ENCODE results near the gene IFI16. TPM values are rescaled to one million over a fixed set of nuclear protein-coding genes. Genes with fewer than 3 reads are reported as not detected.
"Not testable (repeated sequence)": the region's sequence is repeated elsewhere in the genome, so short reads cannot be mapped to it uniquely, and the experiment has no call there.

IFI16 gene
- total and polyA plus RNA-seq, 9 donors, result 22.0 to 52.1 (median 33.2) TPM

DNA sequence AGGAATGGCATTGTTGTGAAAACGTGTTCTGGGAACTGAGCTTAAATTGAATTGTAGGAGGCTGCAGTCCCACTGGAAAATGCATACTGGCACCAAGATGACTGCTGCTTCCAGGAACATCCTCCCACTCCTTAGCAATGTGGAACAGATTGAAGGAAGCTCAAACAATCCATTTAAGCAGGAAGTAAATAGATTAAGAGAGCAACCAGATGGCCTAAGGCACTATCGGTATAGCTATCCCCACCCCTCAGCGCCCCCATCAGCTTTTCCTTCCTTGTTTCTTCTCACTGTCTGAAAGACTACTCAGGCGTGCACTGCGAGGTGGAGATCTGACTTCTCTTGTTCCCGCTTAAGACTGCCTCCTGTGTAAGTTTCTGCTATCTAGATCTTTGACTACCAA lies 4.0 kb upstream of the IFI16 start:
- Histone ChIP-seq H3K27me3 (ENCODE audit: control insufficient read depth, insufficient read depth, low read length) (no peaks in the 10 kb centered on the region), H3K36me3 (ENCODE audit: control insufficient read depth, insufficient read depth, low read length) (no peaks in the 10 kb centered on the region), H3K4me1 (ENCODE audit: control insufficient read depth, insufficient read depth, low read length) (peaks cover 10% of the 10 kb centered on the region), H3K4me3 (ENCODE audit: low read length) (peak overlapping the region; percentile 11), H3K27ac (ENCODE audit: low read length) (peak overlapping the region; percentile 85), H3K9me3 (replicated peaks; ENCODE audit: control insufficient read depth, low read depth, low read length) (no peaks in the 10 kb centered on the region)
- DNase-seq, result peak; percentile 72
- 11% methylated on average over 5 of the region's 6 CpGs for whole genome bisulfite sequencing (ENCODE audit: insufficient coverage)

DNA sequence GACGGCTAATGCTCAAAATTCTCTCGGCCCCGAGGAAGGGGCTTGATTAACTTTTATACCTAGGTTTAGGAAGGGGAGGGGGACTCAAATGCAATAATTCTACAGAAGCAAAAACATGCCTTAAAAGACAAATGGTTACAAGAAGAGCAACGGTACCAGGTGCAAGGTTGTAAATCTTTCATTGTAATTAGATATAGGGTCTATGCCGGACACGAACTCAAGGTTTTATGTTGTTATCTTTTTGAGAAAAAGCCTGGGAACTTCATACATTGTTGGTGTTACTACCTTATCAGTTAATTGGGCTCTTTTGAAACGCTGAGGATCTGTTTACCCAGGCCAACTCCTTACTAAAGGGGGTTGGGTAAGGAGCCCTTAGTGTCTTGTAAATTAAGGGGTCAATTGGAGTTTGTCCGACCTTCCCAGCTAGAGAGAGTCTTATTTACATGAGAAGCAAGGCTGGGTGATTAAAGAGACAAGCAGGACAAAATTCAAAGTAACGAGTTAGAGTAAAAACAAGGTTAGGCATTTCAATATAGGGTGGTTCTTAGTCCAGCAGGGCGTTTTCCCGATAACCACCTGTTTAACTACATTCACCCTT lies 3.4 kb upstream of the IFI16 start:
- H3K36me3 ChIP-seq (ENCODE audit: control insufficient read depth, insufficient read depth, low read length); H3K27me3 ChIP-seq (ENCODE audit: control insufficient read depth, insufficient read depth, low read length); DNase-seq; H3K4me1 ChIP-seq (ENCODE audit: control insufficient read depth, insufficient read depth, low read length); H3K9me3 ChIP-seq (replicated peaks; ENCODE audit: control insufficient read depth, low read depth, low read length): not testable (repeated sequence)
- Histone ChIP-seq H3K4me3 (ENCODE audit: low read length) (peak overlapping the region; percentile 11), H3K27ac (ENCODE audit: low read length) (peak overlapping the region; percentile 85)
- 40% methylated on average over 3 of the region's 11 CpGs for WGBS (ENCODE audit: insufficient coverage)

DNA sequence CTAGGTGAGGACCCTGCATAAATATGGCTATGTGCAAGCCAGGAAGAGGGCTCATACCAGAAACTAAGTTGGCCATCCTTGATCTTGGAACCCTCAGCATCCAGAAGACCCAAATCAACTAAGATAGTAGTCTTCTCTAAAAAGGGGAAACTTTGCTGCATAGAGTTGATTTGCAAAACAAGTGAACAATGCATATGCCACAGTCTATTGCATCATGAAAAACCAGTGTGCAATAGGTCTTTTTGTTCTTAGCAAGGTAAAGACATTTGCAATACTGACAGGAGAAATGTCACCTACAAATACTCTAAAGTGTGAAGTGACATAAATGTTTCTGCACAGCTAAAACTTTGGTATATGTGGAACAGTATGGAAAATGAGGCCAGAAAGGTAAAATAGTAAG lies 2.0 kb upstream of the IFI16 start:
- H3K9me3 ChIP-seq (replicated peaks; ENCODE audit: control insufficient read depth, low read depth, low read length), result no peaks in the 10 kb centered on the region
- no peak for DNase-seq
- H3K27me3 ChIP-seq (ENCODE audit: control insufficient read depth, insufficient read depth, low read length), result no peaks in the 10 kb centered on the region
- H3K36me3 ChIP-seq (ENCODE audit: control insufficient read depth, insufficient read depth, low read length), result no peaks in the 10 kb centered on the region
- H3K27ac ChIP-seq (ENCODE audit: low read length), result no peak overlapping the region
- H3K4me3 ChIP-seq (ENCODE audit: low read length), result no peak overlapping the region
- H3K4me1 ChIP-seq (ENCODE audit: control insufficient read depth, insufficient read depth, low read length), result peaks cover 10% of the 10 kb centered on the region

DNA sequence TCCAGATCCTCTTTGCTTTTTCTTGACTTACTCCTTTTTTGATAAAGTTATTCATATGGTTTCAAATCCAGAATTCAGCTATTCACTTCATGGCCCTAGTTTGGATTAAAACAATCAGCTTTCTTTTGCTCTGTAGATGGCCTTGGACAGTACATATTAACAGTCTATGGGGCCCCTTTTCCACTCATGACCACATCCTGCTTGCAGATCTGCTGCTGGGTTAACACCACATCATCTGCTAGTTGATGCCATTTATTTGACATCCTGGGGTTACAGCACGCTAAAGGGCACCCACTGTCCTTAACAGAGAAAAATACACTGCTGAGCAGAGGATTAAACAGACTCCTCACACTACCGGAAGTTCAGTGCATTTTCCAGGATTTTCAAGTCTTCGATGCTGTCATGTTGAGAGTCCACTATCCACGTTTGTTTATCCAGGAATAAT lies 941 bp upstream of the IFI16 start:
- H3K27ac ChIP-seq (ENCODE audit: low read length), result peak overlapping the region; percentile 97
- H3K9me3 ChIP-seq (replicated peaks; ENCODE audit: control insufficient read depth, low read depth, low read length), result no peaks in the 10 kb centered on the region
- H3K27me3 ChIP-seq (ENCODE audit: control insufficient read depth, insufficient read depth, low read length), result no peaks in the 10 kb centered on the region
- H3K4me1 ChIP-seq (ENCODE audit: control insufficient read depth, insufficient read depth, low read length), result peaks cover 10% of the 10 kb centered on the region
- H3K4me3 ChIP-seq (ENCODE audit: low read length), result no peak overlapping the region
- WGBS (ENCODE audit: insufficient coverage), result 75% methylated on average over 1 of the region's 4 CpGs
- no peaks in the 10 kb centered on the region for H3K36me3 ChIP-seq (ENCODE audit: control insufficient read depth, insufficient read depth, low read length)
- DNase-seq, result peak; percentile 45

DNA sequence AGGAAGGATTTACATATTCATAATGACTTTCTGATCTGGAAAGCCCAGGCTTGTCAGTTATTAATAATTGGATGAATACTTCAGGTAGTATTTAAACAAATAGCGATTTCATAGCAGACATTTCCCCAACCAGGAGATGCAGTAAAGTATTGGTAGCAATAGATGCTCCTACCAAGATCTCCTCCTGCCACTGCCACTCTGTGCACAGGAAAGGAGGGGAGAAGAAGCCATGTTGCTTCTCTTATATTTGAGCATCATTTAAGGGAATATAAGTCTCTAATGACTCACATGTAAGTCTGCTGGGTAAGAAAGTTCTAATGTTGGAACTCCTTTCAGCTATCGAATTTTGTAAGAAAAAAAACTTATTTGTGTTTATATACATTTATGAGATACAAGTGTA lies 420 bp upstream of the IFI16 start:
- Histone ChIP-seq H3K4me1 (ENCODE audit: control insufficient read depth, insufficient read depth, low read length) (peaks cover 10% of the 10 kb centered on the region), H3K9me3 (replicated peaks; ENCODE audit: control insufficient read depth, low read depth, low read length) (no peaks in the 10 kb centered on the region), H3K27me3 (ENCODE audit: control insufficient read depth, insufficient read depth, low read length) (no peaks in the 10 kb centered on the region), H3K36me3 (ENCODE audit: control insufficient read depth, insufficient read depth, low read length) (no peaks in the 10 kb centered on the region), H3K4me3 (ENCODE audit: low read length) (no peak overlapping the region), H3K27ac (ENCODE audit: low read length) (peak overlapping the region; percentile 97)
- no peak for DNase-seq
- no CpG with 5 or more reads among the region's 2 CpGs for WGBS (ENCODE audit: insufficient coverage)

DNA sequence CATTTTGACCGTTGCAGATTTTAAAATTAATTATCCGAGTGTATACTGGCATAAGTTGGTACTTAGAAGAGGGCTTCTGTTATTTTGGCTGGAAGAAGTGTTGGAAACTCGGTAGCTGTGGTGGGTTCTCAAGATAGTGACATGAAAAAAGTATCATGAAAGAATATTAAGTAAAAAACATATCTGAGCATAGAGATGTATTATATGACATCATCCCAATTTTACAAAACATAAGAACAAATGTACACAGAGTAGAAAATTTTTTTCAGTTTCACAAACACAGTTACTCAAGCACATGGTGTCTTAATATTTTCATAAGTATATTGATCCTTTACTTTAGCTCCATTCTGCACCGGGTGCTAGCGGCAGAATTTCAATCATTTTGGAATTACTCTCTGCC lies 684 bp downstream of the IFI16 start:
- H3K36me3 ChIP-seq (ENCODE audit: control insufficient read depth, insufficient read depth, low read length), result peaks cover under 1% of the 10 kb centered on the region
- H3K4me3 ChIP-seq (ENCODE audit: low read length), result peak overlapping the region; percentile 53
- H3K9me3 ChIP-seq (replicated peaks; ENCODE audit: control insufficient read depth, low read depth, low read length), result no peaks in the 10 kb centered on the region
- H3K4me1 ChIP-seq (ENCODE audit: control insufficient read depth, insufficient read depth, low read length), result peaks cover 8% of the 10 kb centered on the region
- H3K27me3 ChIP-seq (ENCODE audit: control insufficient read depth, insufficient read depth, low read length), result no peaks in the 10 kb centered on the region
- peak; percentile 18 for DNase-seq
- H3K27ac ChIP-seq (ENCODE audit: low read length), result peak overlapping the region; percentile 97
- WGBS (ENCODE audit: insufficient coverage), result no CpG with 5 or more reads among the region's 5 CpGs

DNA sequence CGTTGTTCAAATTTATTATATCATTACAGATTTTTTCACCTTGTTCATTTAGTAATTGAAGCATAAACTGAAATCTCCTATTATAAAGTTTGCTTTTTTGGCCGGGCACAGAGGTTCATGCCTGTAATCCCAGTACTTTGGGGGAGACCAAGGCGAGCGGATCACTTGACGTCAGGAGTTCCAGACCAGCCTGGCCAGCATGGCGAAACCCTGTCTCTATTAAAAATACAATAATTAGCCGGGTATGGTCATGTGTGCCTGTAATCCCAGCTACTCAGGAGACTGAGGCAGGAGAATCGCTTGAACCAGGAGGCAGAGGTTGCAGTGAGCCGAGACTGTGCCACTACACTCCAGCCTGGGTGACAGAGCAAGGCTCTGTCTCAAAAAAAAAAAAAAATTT lies 1.3 kb downstream of the IFI16 start:
- not testable (repeated sequence) for H3K36me3 ChIP-seq (ENCODE audit: control insufficient read depth, insufficient read depth, low read length); H3K4me1 ChIP-seq (ENCODE audit: control insufficient read depth, insufficient read depth, low read length); H3K9me3 ChIP-seq (replicated peaks; ENCODE audit: control insufficient read depth, low read depth, low read length); H3K27me3 ChIP-seq (ENCODE audit: control insufficient read depth, insufficient read depth, low read length); DNase-seq
- Histone ChIP-seq H3K27ac (ENCODE audit: low read length) (peak overlapping the region; percentile 97), H3K4me3 (ENCODE audit: low read length) (peak overlapping the region; percentile 53)
- WGBS (ENCODE audit: insufficient coverage), result 73% methylated on average over 2 of the region's 9 CpGs

DNA sequence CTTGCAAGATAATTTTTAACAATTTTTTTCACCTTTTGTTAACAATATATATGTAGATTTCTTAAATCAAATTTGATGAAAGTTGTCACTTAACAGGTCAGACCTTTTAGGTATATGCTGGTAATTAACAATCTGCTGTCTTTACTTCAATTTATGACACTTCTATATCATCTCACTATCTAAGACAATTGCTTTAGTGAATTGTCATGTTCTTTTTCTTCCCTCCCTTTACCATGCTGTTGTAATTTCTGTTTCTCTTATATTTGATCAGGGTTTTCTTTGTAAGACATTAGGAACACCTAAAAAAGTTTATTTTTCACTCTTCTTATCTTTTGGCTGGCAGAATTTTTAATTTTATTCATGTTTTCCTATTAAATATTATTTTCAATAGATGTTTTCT lies 2.0 kb downstream of the IFI16 start:
- Histone ChIP-seq H3K4me3 (ENCODE audit: low read length) (peak overlapping the region; percentile 53), H3K9me3 (replicated peaks; ENCODE audit: control insufficient read depth, low read depth, low read length) (no peaks in the 10 kb centered on the region), H3K36me3 (ENCODE audit: control insufficient read depth, insufficient read depth, low read length) (peaks cover 7% of the 10 kb centered on the region), H3K4me1 (ENCODE audit: control insufficient read depth, insufficient read depth, low read length) (peaks cover 2% of the 10 kb centered on the region), H3K27ac (ENCODE audit: low read length) (peak overlapping the region; percentile 63), H3K27me3 (ENCODE audit: control insufficient read depth, insufficient read depth, low read length) (no peaks in the 10 kb centered on the region)
- no peak for DNase-seq

DNA sequence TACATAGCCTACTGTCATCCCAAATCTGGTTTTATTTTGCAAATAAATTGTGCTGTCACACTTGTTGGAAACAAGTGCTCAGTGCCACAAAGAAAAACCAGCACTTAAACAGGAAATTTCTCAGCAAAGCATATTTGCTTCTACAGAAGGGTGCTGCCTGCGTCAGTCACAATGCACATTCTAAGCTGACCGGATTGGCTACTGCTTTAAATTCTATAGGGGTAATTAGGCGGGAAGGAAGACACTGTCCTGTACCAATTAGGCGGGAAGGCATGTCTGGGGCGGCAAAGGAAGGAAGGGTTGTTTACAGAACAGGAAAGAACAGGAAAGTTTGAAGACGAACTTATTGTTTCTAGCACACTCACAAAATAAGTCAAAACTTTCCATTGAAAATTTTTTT lies 2.8 kb downstream of the IFI16 start:
- H3K4me1 ChIP-seq (ENCODE audit: control insufficient read depth, insufficient read depth, low read length), result peaks cover 2% of the 10 kb centered on the region
- peak; percentile 69 for DNase-seq
- no CpG with 5 or more reads among the region's 6 CpGs for WGBS (ENCODE audit: insufficient coverage)

DNA sequence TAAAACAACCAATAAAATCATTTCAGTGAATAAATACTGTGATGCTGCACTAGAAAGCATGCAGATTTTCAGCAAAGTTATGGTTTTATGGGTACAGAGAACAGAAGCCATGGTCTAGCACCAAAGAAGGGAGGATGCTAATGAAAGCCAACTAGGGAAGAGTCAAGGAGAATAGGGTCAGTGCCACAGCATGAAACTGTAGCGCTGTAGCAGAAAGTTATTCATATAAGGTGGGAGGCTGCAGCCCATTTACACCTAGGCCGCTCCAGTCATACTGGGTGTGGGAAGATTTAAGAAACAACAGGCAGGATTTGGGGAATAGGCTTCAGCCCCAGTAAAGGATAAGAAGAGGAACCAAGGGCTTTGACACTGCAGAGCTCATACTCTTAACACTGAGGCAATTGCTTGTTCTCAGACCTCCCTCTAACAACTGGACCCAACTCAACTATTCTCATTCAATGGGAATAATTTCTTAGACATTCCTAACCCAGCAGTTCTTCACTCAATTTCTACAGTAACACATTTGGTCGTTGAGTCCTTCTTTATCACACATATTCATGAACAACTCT lies 4.4 kb downstream of the IFI16 start:
- Histone ChIP-seq H3K4me3 (ENCODE audit: low read length) (no peak overlapping the region), H3K9me3 (replicated peaks; ENCODE audit: control insufficient read depth, low read depth, low read length) (no peaks in the 10 kb centered on the region), H3K27me3 (ENCODE audit: control insufficient read depth, insufficient read depth, low read length) (no peaks in the 10 kb centered on the region), H3K4me1 (ENCODE audit: control insufficient read depth, insufficient read depth, low read length) (peaks cover 2% of the 10 kb centered on the region), H3K36me3 (ENCODE audit: control insufficient read depth, insufficient read depth, low read length) (peaks cover 17% of the 10 kb centered on the region), H3K27ac (ENCODE audit: low read length) (no peak overlapping the region)
- no peak for DNase-seq
- 100% methylated on average over 1 of the region's 3 CpGs for WGBS (ENCODE audit: insufficient coverage)

More for the DNA sequence above, 2.8 kb downstream of the IFI16 start:
- Histone ChIP-seq H3K4me3 (ENCODE audit: low read length) (peak overlapping the region; percentile 53), H3K9me3 (replicated peaks; ENCODE audit: control insufficient read depth, low read depth, low read length) (no peaks in the 10 kb centered on the region), H3K27me3 (ENCODE audit: control insufficient read depth, insufficient read depth, low read length) (no peaks in the 10 kb centered on the region), H3K27ac (ENCODE audit: low read length) (peak overlapping the region; percentile 63), H3K36me3 (ENCODE audit: control insufficient read depth, insufficient read depth, low read length) (peaks cover 11% of the 10 kb centered on the region)

DNA sequence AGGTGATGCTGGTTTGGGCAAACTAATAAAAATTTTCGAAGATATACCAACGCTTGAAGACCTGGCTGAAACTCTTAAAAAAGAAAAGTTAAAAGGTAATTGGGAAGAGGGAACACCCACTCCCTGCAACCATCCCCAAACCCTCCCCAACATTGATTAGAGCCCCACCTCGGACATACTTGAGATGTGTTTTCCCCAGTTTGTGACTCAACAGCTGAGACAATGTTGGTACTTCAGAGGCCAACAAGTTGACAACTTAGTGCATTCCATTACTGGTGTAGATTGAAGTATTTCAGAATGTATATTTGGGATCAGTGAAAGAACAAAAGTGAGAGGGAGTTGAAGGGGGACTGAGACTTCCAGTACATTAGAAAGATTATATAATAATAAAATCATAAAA lies 5.1 kb downstream of the IFI16 start:
- no peak overlapping the region for H3K4me3 ChIP-seq (ENCODE audit: low read length)
- H3K27me3 ChIP-seq (ENCODE audit: control insufficient read depth, insufficient read depth, low read length), result no peaks in the 10 kb centered on the region
- H3K36me3 ChIP-seq (ENCODE audit: control insufficient read depth, insufficient read depth, low read length), result peaks cover 21% of the 10 kb centered on the region
- DNase-seq, result no peak
- no peak overlapping the region for H3K27ac ChIP-seq (ENCODE audit: low read length)
- H3K4me1 ChIP-seq (ENCODE audit: control insufficient read depth, insufficient read depth, low read length), result no peaks in the 10 kb centered on the region
- WGBS (ENCODE audit: insufficient coverage), result no CpG with 5 or more reads among the region's 3 CpGs
- H3K9me3 ChIP-seq (replicated peaks; ENCODE audit: control insufficient read depth, low read depth, low read length), result no peaks in the 10 kb centered on the region
